Transverse colon (tissue), 4 donors: ENCODE data around the gene COP1. TPM values are rescaled to one million over a fixed set of nuclear protein-coding genes. Genes with fewer than 3 reads are reported as not detected.

Experiments
- DNase-seq: peaks from one replicate; pipeline ENCODE4 v3.0.0-alpha.2; 2019
- H3K27ac ChIP-seq, 4 donors: fragments of 200-600 bp; sonication (generic); 2 replicates each; pipeline ENCODE4 v1.5.1; 2016 to 2018; ENCODE audit warnings: inconsistent platforms in 4 of 4
- H3K27me3 ChIP-seq: fragments of 200-600 bp; sonication (generic); 2 replicates; pipeline ENCODE4 v1.5.1; 2017; ENCODE audit warnings: inconsistent platforms
- H3K36me3 ChIP-seq, 4 donors: fragments of 200-600 bp; sonication (generic); 2 replicates each; pipeline ENCODE4 v1.5.1; 2017 to 2019; ENCODE audit warnings: inconsistent platforms in 4 of 4
- H3K4me1 ChIP-seq, 4 donors: fragments of 200-600 bp; sonication (generic); 2 replicates each; pipeline ENCODE4 v1.5.1; 2017 to 2020; ENCODE audit warnings: inconsistent platforms in 4 of 4
- H3K4me3 ChIP-seq, 4 donors: fragments of 200-600 bp; sonication (generic); 1 replicate in 1 of 4; 2 replicates in 3 of 4; pipeline versions ENCODE4 v1.5.1 to v1.6.1; 2017 to 2019; ENCODE audit warnings: inconsistent platforms in 4 of 4
- H3K9me3 ChIP-seq, 2 donors: fragments of 200-600 bp; sonication (generic); 2 replicates each; pipeline ENCODE4 v1.5.1; 2017 to 2019; ENCODE audit warnings: inconsistent platforms in 2 of 2
- CTCF ChIP-seq, 5 experiments: fragments of 200-600 bp in 3 of 5; fragments of 450-650 bp in 2 of 5; sonication (generic) in 3 of 5; IDR thresholded peaks; 1 replicate in 2 of 5; 2 replicates in 3 of 5; pipeline ENCODE4 v1.5.1; 2016 to 2017; ENCODE audit warnings: antibody characterized with exemption in 5 of 5, inconsistent platforms in 3 of 5, mild to moderate bottlenecking in 2 of 5, moderate library complexity in 1 of 5
- EP300 ChIP-seq: sonication (generic); formaldehyde crosslinking; IDR thresholded peaks from one replicate; pipeline ENCODE4 v1.6.1; 2017; ENCODE audit warnings: antibody characterized with exemption, low read depth
- POLR2A ChIP-seq: fragments of 450-650 bp; IDR thresholded peaks from one replicate; pipeline ENCODE4 v1.6.1; 2016; ENCODE audit warnings: antibody characterized with exemption, mild to moderate bottlenecking, moderate library complexity
- POLR2AphosphoS5 ChIP-seq, 3 donors: sonication (generic); formaldehyde crosslinking; IDR thresholded peaks; one replicate each; pipeline ENCODE4 v1.6.1; 2016; ENCODE audit warnings: antibody characterized with exemption in 3 of 3
- WGBS, 2 donors: methylation state at CpG; one replicate each; pipeline ENCODE4 v1.1.5; 2018; ENCODE audit warnings: low coverage in 1 of 2; 5-methylcytosine and 5-hydroxymethylcytosine counted together
- in situ Hi-C, 4 donors: fragments of 200-750 bp; cut with MboI; loops; one replicate each; pipeline versions ENCODE4 v1.15.0 to v1.15.1; 2017; ENCODE audit warnings: low sequenced_read_pairs in 3 of 4, low pct_ligation_motif_present in 1 of 4, low pct_unique_long_range_greater_than_20kb in 1 of 4
- intact Hi-C: fragments of 100-400 bp; cut with DNase I; formaldehyde crosslinking; loops from one replicate; pipeline ENCODE4 v1.15.1; 2023; ENCODE audit warnings: low total_unique reads
- small RNA-seq, 4 donors: library from RNA; depleted of rRNA; stranded (forward); fragments of <200 nt; gene quantifications; one replicate each; pipeline ENCODE3, GENCODE V24; 2016
- total RNA-seq, 4 donors: library from RNA; depleted of rRNA; stranded (reverse); fragments of >200 nt; gene quantifications; one replicate each; pipeline ENCODE4 v1.1.0, GENCODE V29; 2016

COP1 gene
- total RNA-seq, 4 donors from 2014 or later = 52.3 to 190 (median 109) TPM

- in situ Hi-C loops = no loop called here
- H3K4me3 ChIP-seq = no peak overlapping the region
- no peaks in the 10 kb centered on the region for H3K27me3 ChIP-seq
- TF ChIP-seq CTCF (IDR thresholded peaks at IDR 0.05) (no peak), EP300 (no peak), POLR2A (no peak), POLR2AphosphoS5 (IDR thresholded peaks at IDR 0.05) (no peak)
- no peaks in the 10 kb centered on the region for H3K36me3 ChIP-seq
- H3K27ac ChIP-seq = no peak overlapping the region
- no peak for DNase-seq
- no peaks in the 10 kb centered on the region for H3K4me1 ChIP-seq
- H3K9me3 ChIP-seq = no peaks in the 10 kb centered on the region
- WGBS, 2 donors = 94% methylated on average over 4 of the region's 4 CpGs
- intact Hi-C loops = no loop called here
Observed at GRCh38 chr1:175900171-175900570, 306.9 kb downstream of the COP1 start.

GRCh38 chr1:175895966-175896365 is 311.1 kb downstream of the COP1 start:
- in situ Hi-C loops = loop anchor here in 1 of 4 donors (25.0 kb wide), 1 partner anchor 409 kb away; no protein-coding TSS in a partner anchor
- intact Hi-C loops = no loop called here
- H3K4me3 ChIP-seq = no peak overlapping the region
- no peak for DNase-seq
- no peak overlapping the region for H3K27ac ChIP-seq
- TF ChIP-seq CTCF (IDR thresholded peaks at IDR 0.05) = no peak
- no peak for TF ChIP-seq POLR2A
- TF ChIP-seq EP300 = no peak
- TF ChIP-seq POLR2AphosphoS5 (IDR thresholded peaks at IDR 0.05) = no peak
- H3K4me1 ChIP-seq = no peaks in the 10 kb centered on the region
- H3K9me3 ChIP-seq = no peaks in the 10 kb centered on the region
- no peaks in the 10 kb centered on the region for H3K27me3 ChIP-seq
- no peaks in the 10 kb centered on the region for H3K36me3 ChIP-seq
- 78 to 97% methylated on average over 1 of the region's 1 CpG for WGBS, 2 donors

Small RNAs within 50 kb of the gene (small RNA-seq; reads per million reads assigned to genes)
- gene RF00066 (0 reads per million in 4 donors), gene RNU2-12P (0 reads per million in 4 donors), gene RPS29P5 (0 to 1.7 (median 0.28) reads per million in 4 donors), gene SCARNA3 (11.6 to 33.1 (median 22.2) reads per million in 4 donors)
